Activated naive CD4-positive, alpha-beta T cell treated with anti-CD3 and anti-CD28 coated beads, Interleukin-2, amount 50 U/mL, for 72 hours (primary cell): Measurements from ENCODE around the gene ACTN3. TPM values are rescaled to one million over a fixed set of nuclear protein-coding genes. Genes with fewer than 3 reads are reported as not detected.
"Not testable (repeated sequence)": the region's sequence is repeated elsewhere in the genome, so short reads cannot be mapped to it uniquely, and the experiment has no call there.

ENCODE experiments used
- ATAC-seq, 2 donors: fragments of 150-1000 bp; cut with Tn5 transposase; 2 replicates each; pipeline ENCODE4 v1.10.0; 2021; ENCODE audit warnings: mild to moderate bottlenecking in 2 of 2, moderate library complexity in 2 of 2
- DNase-seq, 2 donors: peaks; one replicate each; pipeline ENCODE4 v3.0.0; 2021 to 2022; ENCODE audit warnings: low spot score in 2 of 2
- H3K27ac Mint-ChIP-seq, 2 donors: one replicate each; pipeline ENCODE4 v1.8.0; 2022; ENCODE audit warnings: mild to moderate bottlenecking in 2 of 2, mixed read lengths in 2 of 2
- H3K36me3 Mint-ChIP-seq, 2 donors: one replicate each; pipeline ENCODE4 v1.8.0; 2022; ENCODE audit warnings: mixed read lengths in 2 of 2
- H3K9me3 Mint-ChIP-seq, 2 donors: one replicate each; pipeline ENCODE4 v1.8.0; 2022; ENCODE audit warnings: mixed read lengths in 2 of 2
- total RNA-seq, 2 donors: library from RNA; stranded (reverse); gene quantifications; one replicate each; pipeline ENCODE4 v1.2.3, GENCODE V29; 2022

ACTN3 gene
- total RNA-seq, 2 donors from 2014 or later: 0.31 to 0.57 TPM

DNA sequence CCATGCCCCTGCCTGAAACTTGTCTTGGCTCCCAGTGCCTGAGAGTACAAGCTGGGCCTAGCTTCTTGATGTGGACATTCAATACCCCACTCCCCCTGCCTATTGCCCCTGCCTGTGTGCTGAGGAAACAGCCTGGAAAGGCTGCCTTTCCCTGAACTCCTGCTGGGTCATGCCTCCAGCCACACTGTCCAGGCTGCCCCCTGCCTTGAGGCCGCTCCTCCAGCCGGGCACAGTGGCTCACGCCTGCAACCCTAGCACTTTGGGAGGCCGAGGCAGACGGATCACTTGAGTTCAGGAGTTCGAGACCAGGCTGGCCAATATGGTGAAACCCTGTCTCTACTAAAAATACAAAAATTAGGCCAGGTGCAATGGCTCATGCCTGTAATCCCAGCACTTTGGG is 56.4 kb downstream of the ACTN3 start:
- peaks cover 4 to 5% of the 10 kb centered on the region in 2 donors for H3K36me3 Mint-ChIP-seq
- H3K27ac Mint-ChIP-seq: peak overlapping the region in 1 of 2 donors; percentile 49
- no peaks in the 10 kb centered on the region for H3K9me3 Mint-ChIP-seq
- no peak for DNase-seq
- ATAC-seq: no peak

- Mint-ChIP-seq H3K36me3 (peaks cover 4 to 5% of the 10 kb centered on the region in 2 donors), H3K9me3 (no peaks in the 10 kb centered on the region), H3K27ac (no peak overlapping the region)
- DNase-seq: no peak
- ATAC-seq: no peak
Measured at GRCh38 chr11:66604155-66604554, 57.5 kb downstream of the ACTN3 start.

- DNase-seq, H3K36me3 Mint-ChIP-seq, H3K9me3 Mint-ChIP-seq, H3K27ac Mint-ChIP-seq, ATAC-seq: not testable (repeated sequence)
Measured at GRCh38 chr11:66606608-66607007, 59.9 kb downstream of the ACTN3 start.

- peak overlapping the region in 1 of 2 donors; percentile 75 for H3K27ac Mint-ChIP-seq
- ATAC-seq (no peak), DNase-seq (no peak)
Measured at GRCh38 chr11:66607126-66607834, 60.6 kb downstream of the ACTN3 start.

DNA sequence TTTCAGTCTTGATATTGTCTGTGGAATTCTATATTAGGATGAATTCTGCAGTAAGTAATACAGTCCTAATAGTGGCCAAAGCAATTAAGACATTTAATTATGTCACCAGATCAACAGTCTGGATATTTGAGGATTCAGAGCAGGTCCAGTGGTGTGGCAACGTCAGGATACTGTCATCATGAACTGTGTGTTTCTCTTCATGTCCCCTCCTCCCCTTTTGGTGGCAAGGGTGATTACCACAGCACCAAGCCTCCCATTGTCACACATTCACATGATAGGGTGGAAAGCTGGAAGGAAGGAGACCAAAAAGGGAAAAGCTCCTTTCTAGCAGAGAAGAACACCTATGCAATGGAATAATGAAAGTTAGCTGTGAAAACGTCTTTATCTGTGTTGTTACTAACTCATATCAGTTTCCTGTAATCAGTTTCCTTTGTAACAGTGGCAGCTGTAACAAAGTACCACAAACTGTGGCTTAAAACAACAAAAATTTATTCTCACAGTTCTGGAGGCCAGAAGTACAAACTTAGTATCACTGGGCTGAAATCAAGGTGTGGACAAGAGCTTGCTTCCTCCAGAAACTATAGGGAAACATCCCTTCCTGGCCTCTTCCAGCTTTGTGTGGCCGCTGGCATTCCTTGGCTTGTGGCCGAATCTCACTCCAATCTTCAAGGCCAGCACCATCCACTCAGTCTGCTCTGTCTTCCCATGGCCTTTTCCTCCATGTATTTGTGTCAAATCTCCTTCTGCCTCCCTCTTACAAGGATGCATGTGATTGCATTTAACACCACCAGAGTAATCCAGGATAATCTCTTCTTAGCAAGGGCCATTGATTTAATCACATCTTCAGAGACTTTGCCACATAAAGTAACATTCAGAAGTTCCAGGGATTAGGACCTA is 63.3 kb downstream of the ACTN3 start:
- peak in 1 of 2 donors; percentile 18 for ATAC-seq
- Mint-ChIP-seq H3K36me3 (peaks cover 2% of the 10 kb centered on the region in 2 donors), H3K9me3 (no peaks in the 10 kb centered on the region), H3K27ac (no peak overlapping the region)
- DNase-seq: no peak

More at GRCh38 chr11:66607126-66607834, 60.6 kb downstream of the ACTN3 start:
- Mint-ChIP-seq H3K36me3 (peaks cover 4 to 5% of the 10 kb centered on the region in 2 donors), H3K9me3 (no peaks in the 10 kb centered on the region)

GRCh38 chr11:66612458-66612857 is 65.8 kb downstream of the ACTN3 start:
- no peak for ATAC-seq
- no peak for DNase-seq
- peaks cover 18 to 21% of the 10 kb centered on the region in 2 donors for H3K36me3 Mint-ChIP-seq
- no peak overlapping the region for H3K27ac Mint-ChIP-seq
- H3K9me3 Mint-ChIP-seq: no peaks in the 10 kb centered on the region

Other genes starting within 250 kb of the ACTN3 start
- under 1 TPM; 0.31 to 0.36 TPM for gene CD248, start 229.9 kb upstream of the ACTN3 start, total RNA-seq
- 1 to 10 TPM; 2.6 to 4.9 TPM for gene RIN1, start 210.5 kb upstream of the ACTN3 start, total RNA-seq
- 10 to 100 TPM; 32.1 to 33.5 TPM for gene BRMS1, start 201.8 kb upstream of the ACTN3 start, total RNA-seq
- gene B4GAT1, start 199.3 kb upstream of the ACTN3 start, total RNA-seq: 1 to 10 TPM; 6.5 to 8.9 TPM
- gene SLC29A2, start 175.1 kb upstream of the ACTN3 start, total RNA-seq: 10 to 100 TPM in 1 of 2 donors, 1 to 10 TPM in 1; 6.1 to 10.5 TPM
- under 1 TPM; 0.09 to 0.47 TPM for gene NPAS4, start 125.9 kb upstream of the ACTN3 start, total RNA-seq
- gene MRPL11, start 108.1 kb upstream of the ACTN3 start, total RNA-seq: 100 to 1,000 TPM in 1 of 2 donors, 10 to 100 TPM in 1; 81.9 to 131 TPM
- 1 to 10 TPM; 4.2 to 8.5 TPM for gene PELI3, start 80.0 kb upstream of the ACTN3 start, total RNA-seq
- gene DPP3, start 66.5 kb upstream of the ACTN3 start, total RNA-seq: 10 to 100 TPM; 60.4 to 96.4 TPM
- gene BBS1, start 36.3 kb upstream of the ACTN3 start, total RNA-seq: 10 to 100 TPM in 1 of 2 donors, 1 to 10 TPM in 1; 9.1 to 17.5 TPM
- gene ZDHHC24, start 855 bp upstream of the ACTN3 start, total RNA-seq: 10 to 100 TPM; 14.0 to 15.4 TPM
- gene CTSF, start 21.7 kb downstream of the ACTN3 start, total RNA-seq: 10 to 100 TPM in 1 of 2 donors, 1 to 10 TPM in 1; 2.5 to 10.6 TPM
- under 1 TPM; 0.19 to 0.50 TPM for gene CCDC87, start 46.2 kb downstream of the ACTN3 start, total RNA-seq
- 10 to 100 TPM; 23.2 to 33.0 TPM for gene CCS, start 46.3 kb downstream of the ACTN3 start, total RNA-seq
- 100 to 1,000 TPM; 147 to 182 TPM for gene RBM14, start 69.7 kb downstream of the ACTN3 start, total RNA-seq
- 100 to 1,000 TPM in 1 of 2 donors, 10 to 100 TPM in 1; 87.0 to 132 TPM for gene RBM4, start 91.8 kb downstream of the ACTN3 start, total RNA-seq
- gene RBM4B, start 131.0 kb downstream of the ACTN3 start, total RNA-seq: 10 to 100 TPM; 15.2 to 19.8 TPM
- gene SPTBN2, start 182.3 kb downstream of the ACTN3 start, total RNA-seq: 1 to 10 TPM; 1.4 to 1.8 TPM